A549 (cell line): ENCODE data around the gene CELF2. TPM values are rescaled to one million over a fixed set of nuclear protein-coding genes. Genes with fewer than 3 reads are reported as not detected.

Experiments
- ATAC-seq, 2 experiments: fragments of 200-7000 bp in 1 of 2; fragments of >200 bp in 1 of 2; cut with Nextera tagmentation in 1 of 2; cut with Tn5 transposase in 1 of 2; 3 replicates each; pipeline versions ENCODE4 v1.8.0 to v1.9.1; 2018 to 2020; ENCODE audit warnings: mild to moderate bottlenecking in 1 of 2, moderate library complexity in 1 of 2
- CTCF ChIA-PET: fragments of 300-600 bp; sonication (Branson Sonifier 250); formaldehyde crosslinking; extraction: SDS; loops from one replicate; lab custom pipeline; 2021; ENCODE audit warnings: antibody characterized with exemption, inconsistent platforms; lab: Yijun Ruan, JAX
- POLR2A ChIA-PET: fragments of 350-600 bp; formaldehyde crosslinking; extraction: SDS; loops from one replicate; lab custom pipeline; 2021; ENCODE audit warnings: antibody characterized with exemption, inconsistent platforms; lab: Yijun Ruan, JAX
- DNase-seq, 2 experiments: peaks; one replicate each; pipeline versions ENCODE4 v3.0.0 to v3.0.0-alpha.2; 2011 to 2016; ENCODE audit warnings: low read depth in 1 of 2, low spot score in 1 of 2
- FAIRE-seq: peaks from 2 replicates; lab custom pipeline; 2011; peaks lifted over from hg19 to GRCh38; lab: Jason Lieb, UNC
- H3K27ac ChIP-seq, 2 experiments: fragments of >200 bp; sonication (Bioruptor Twin); formaldehyde crosslinking; 3 replicates each; pipeline ENCODE4 v1.5.1; 2016 to 2017
- H3K4me1 ChIP-seq: fragments of >200 bp; sonication (Bioruptor Twin); formaldehyde crosslinking; 3 replicates; pipeline ENCODE4 v1.6.1; 2016
- H3K4me2 ChIP-seq: fragments of >200 bp; sonication (Bioruptor Twin); formaldehyde crosslinking; 3 replicates; pipeline ENCODE4 v1.6.1; 2016
- H3K4me3 ChIP-seq: fragments of >200 bp; sonication (Bioruptor Twin); formaldehyde crosslinking; 3 replicates; pipeline ENCODE4 v1.5.1; 2016
- H3K9me3 ChIP-seq: fragments of >200 bp; sonication (Bioruptor Twin); formaldehyde crosslinking; 3 replicates; pipeline ENCODE4 v1.6.1; 2016
- ATOH8 ChIP-seq: fragments of 250-450 bp; sonication (Bioruptor Pico); IDR thresholded peaks from 2 replicates; pipeline ENCODE4 v1.5.0; 2020; ENCODE audit warnings: low read depth, mild to moderate bottlenecking, moderate library complexity
- BHLHE40 ChIP-seq: IDR thresholded peaks from 2 replicates; pipeline ENCODE4 v1.6.1; 2012; ENCODE audit warnings: low read depth, low read length, inconsistent platforms
- CBX8 ChIP-seq: fragments of 200-600 bp; sonication (generic); IDR thresholded peaks from 2 replicates; pipeline ENCODE4 v1.6.1; 2016
- EHF ChIP-seq: fragments of 250-450 bp; sonication (Bioruptor Pico); IDR thresholded peaks from 2 replicates; pipeline ENCODE4 v1.5.0; 2020; ENCODE audit warnings: mild to moderate bottlenecking
- EP300 ChIP-seq, 2 experiments: fragments of >200 bp; sonication (Bioruptor Twin); formaldehyde crosslinking; IDR thresholded peaks; 2 replicates in 1 of 2; 3 replicates in 1 of 2; pipeline ENCODE4 v1.6.1; 2016 to 2017
- FOSB ChIP-seq: fragments of 250-450 bp; sonication (Bioruptor Pico); IDR thresholded peaks from 2 replicates; pipeline ENCODE4 v1.5.0; 2020; ENCODE audit warnings: mild to moderate bottlenecking, moderate library complexity
- FOSL2 ChIP-seq, 2 experiments: fragments of 450-650 bp in 1 of 2; fragments of >200 bp in 1 of 2; sonication (Bioruptor Twin) in 1 of 2; formaldehyde crosslinking; IDR thresholded peaks; 2 replicates each; pipeline versions ENCODE4 v1.5.0 to v1.6.1; 2016 to 2020; ENCODE audit warnings: mild to moderate bottlenecking in 1 of 2, moderate library complexity in 1 of 2
- FOXS1 ChIP-seq: fragments of 250-450 bp; sonication (Bioruptor Pico); IDR thresholded peaks from 2 replicates; pipeline ENCODE4 v1.5.0; 2020; ENCODE audit warnings: mild to moderate bottlenecking, moderate library complexity
- HMGXB4 ChIP-seq: fragments of 250-450 bp; sonication (Bioruptor Pico); IDR thresholded peaks from 2 replicates; pipeline ENCODE4 v1.5.0; 2021; ENCODE audit warnings: mild to moderate bottlenecking, moderate library complexity, borderline replicate concordance
- HOXB13 ChIP-seq: fragments of 250-450 bp; sonication (Bioruptor Pico); IDR thresholded peaks from 2 replicates; pipeline ENCODE4 v1.5.0; 2020; ENCODE audit warnings: low read depth, mild to moderate bottlenecking, moderate library complexity
- HOXB5 ChIP-seq: fragments of 250-450 bp; sonication (Bioruptor Pico); IDR thresholded peaks from 2 replicates; pipeline ENCODE4 v1.5.0; 2020; ENCODE audit warnings: mild to moderate bottlenecking, moderate library complexity
- JUNB ChIP-seq: fragments of >200 bp; sonication (Bioruptor Twin); formaldehyde crosslinking; IDR thresholded peaks from 2 replicates; pipeline ENCODE4 v1.6.1; 2016
- KDM1A ChIP-seq: fragments of 200-600 bp; sonication (generic); IDR thresholded peaks from 2 replicates; pipeline ENCODE4 v1.6.1; 2016; ENCODE audit warnings: low read depth, mild to moderate bottlenecking
- NR3C1 ChIP-seq: fragments of >200 bp; sonication (Bioruptor Twin); formaldehyde crosslinking; IDR thresholded peaks from 3 replicates; pipeline ENCODE4 v1.6.1; 2017
- PHF8 ChIP-seq: fragments of 200-600 bp; sonication (generic); IDR thresholded peaks from 2 replicates; pipeline ENCODE4 v1.6.1; 2016; ENCODE audit warnings: low read depth, mild to moderate bottlenecking, antibody characterized with exemption, moderate library complexity, borderline replicate concordance
- POLR2A ChIP-seq: IDR thresholded peaks from 2 replicates; pipeline ENCODE4 v1.6.1; 2012; ENCODE audit warnings: mild to moderate bottlenecking, low read length
- POLR2AphosphoS2 ChIP-seq: conservative IDR thresholded peaks from 2 replicates; pipeline ENCODE4 v1.6.1; 2012; ENCODE audit warnings: low read length, improper control_type of control experiment, inconsistent platforms
- RAD21 ChIP-seq, 2 experiments: fragments of >200 bp in 1 of 2; sonication (Bioruptor Twin) in 1 of 2; formaldehyde crosslinking in 1 of 2; IDR thresholded peaks in 1 of 2; conservative IDR thresholded peaks in 1 of 2; 2 replicates in 1 of 2; 3 replicates in 1 of 2; pipeline ENCODE4 v1.6.1; 2012 to 2018; ENCODE audit warnings: inconsistent platforms in 1 of 2
- RARB ChIP-seq: fragments of 250-450 bp; sonication (Bioruptor Pico); IDR thresholded peaks from 2 replicates; pipeline ENCODE4 v1.8.0; 2021; ENCODE audit warnings: mild to moderate bottlenecking, moderate library complexity
- RFX5 ChIP-seq: fragments of 450-650 bp; IDR thresholded peaks from 2 replicates; pipeline ENCODE4 v1.7.1; 2014; ENCODE audit warnings: antibody characterized with exemption, mild to moderate bottlenecking, moderate library complexity
- RNF2 ChIP-seq: fragments of 200-600 bp; sonication (generic); IDR thresholded peaks from 2 replicates; pipeline ENCODE4 v1.6.1; 2016; ENCODE audit warnings: low read depth, mild to moderate bottlenecking, antibody characterized with exemption, moderate library complexity, borderline replicate concordance
- SMC3 ChIP-seq: fragments of >200 bp; sonication (Bioruptor Twin); formaldehyde crosslinking; IDR thresholded peaks from 3 replicates; pipeline ENCODE4 v1.6.1; 2018; ENCODE audit warnings: inconsistent platforms
- SREBF2 ChIP-seq: fragments of 450-650 bp; IDR thresholded peaks from 2 replicates; pipeline ENCODE4 v1.6.1; 2014; ENCODE audit warnings: mild to moderate bottlenecking, moderate library complexity
- TFCP2L1 ChIP-seq: fragments of 250-450 bp; sonication (Bioruptor Pico); IDR thresholded peaks from 2 replicates; pipeline ENCODE4 v1.5.0; 2021; ENCODE audit warnings: mild to moderate bottlenecking
- ZC3H11A ChIP-seq: fragments of 450-650 bp; IDR thresholded peaks from 2 replicates; pipeline ENCODE4 v1.6.1; 2014; ENCODE audit warnings: antibody characterized with exemption, mild to moderate bottlenecking
- ZNF302 ChIP-seq: fragments of 250-450 bp; sonication (Bioruptor Pico); IDR thresholded peaks from 2 replicates; pipeline ENCODE4 v1.9.0; 2021; ENCODE audit warnings: inconsistent platforms, mild to moderate bottlenecking, moderate library complexity
- ZSCAN20 ChIP-seq: fragments of 250-450 bp; sonication (Bioruptor Pico); IDR thresholded peaks from 2 replicates; pipeline ENCODE4 v1.8.0; 2022; ENCODE audit warnings: mild to moderate bottlenecking, moderate library complexity
- WGBS: methylation state at CpG from one replicate; pipeline ENCODE4 v1.1.6; 2017; ENCODE audit errors: missing lambda C conversion rate; 5-methylcytosine and 5-hydroxymethylcytosine counted together
- polyA plus RNA-seq, 4 experiments: library from polyadenylated mRNA; depleted of rRNA in 3 of 4; stranded (reverse); fragments of >200 nt; fragmentation: RNase III in 1 of 4; extraction: RNeasy Plus Mini Kit Qiagen cat#74134 plus additional on column Dnase treatment in 1 of 4; gene quantifications; 2 replicates in 3 of 4; 3 replicates in 1 of 4; pipeline ENCODE4 v1.2.3, GENCODE V29; 2011 to 2017

CELF2 gene
- polyA plus RNA-seq, 2 of the 4 experiments (the other 2 are of a cell fraction) = 0.01 to 0.03 TPM

- TF ChIP-seq HMGXB4 (CRISPR knock-in tag) = no peak
- TF ChIP-seq RARB (CRISPR knock-in tag) = no peak
- TF ChIP-seq FOXS1 (CRISPR knock-in tag) = no peak
- TF ChIP-seq ZSCAN20 (CRISPR knock-in tag) = no peak
- TF ChIP-seq POLR2A = no peak
- TF ChIP-seq TFCP2L1 (CRISPR knock-in tag) = no peak
- TF ChIP-seq HOXB5 = no peak
- TF ChIP-seq SMC3 = no peak
Observed at GRCh38 chr10:10987111-10987510, 30.6 kb upstream of the CELF2 start (continued).

- no peak for TF ChIP-seq FOXS1 (CRISPR knock-in tag)
- no peak for TF ChIP-seq RAD21 (conservative IDR thresholded peaks at IDR 0.05 in 1 of 2, IDR thresholded peaks at IDR 0.05 in 1 of 2)
- no peak for TF ChIP-seq NR3C1
- no peak for TF ChIP-seq PHF8
- TF ChIP-seq POLR2AphosphoS2 = no peak
- TF ChIP-seq RFX5 = no peak
- ATAC-seq = no peak
- no peaks in the 10 kb centered on the region for H3K9me3 ChIP-seq
- no peak overlapping the region for H3K4me2 ChIP-seq
- no peak for DNase-seq
- POLR2A ChIA-PET = no interaction called here
- no peaks in the 10 kb centered on the region for H3K4me1 ChIP-seq
- H3K4me3 ChIP-seq = no peak overlapping the region
- no peak overlapping the region for H3K27ac ChIP-seq
- CTCF ChIA-PET = no interaction called here
- no peak for FAIRE-seq
Observed at GRCh38 chr10:10989669-10990068, 28.0 kb upstream of the CELF2 start.

- Histone ChIP-seq H3K9me3 (no peaks in the 10 kb centered on the region), H3K4me1 (no peaks in the 10 kb centered on the region), H3K27ac (no peak overlapping the region), H3K4me2 (no peak overlapping the region), H3K4me3 (no peak overlapping the region)
- no peak for FAIRE-seq
- ChIA-PET POLR2A (no interaction called here), CTCF (interaction anchor here (0.6 to 1.1 kb wide), 2 partner anchors 13 to 52 kb away, joined by 3 read pairs; no protein-coding TSS in a partner anchor)
- no peak for TF ChIP-seq HMGXB4 (CRISPR knock-in tag)
- no peak for TF ChIP-seq TFCP2L1 (CRISPR knock-in tag)
- TF ChIP-seq RFX5 = no peak
- no peak for TF ChIP-seq ZNF302 (CRISPR knock-in tag)
- TF ChIP-seq HOXB13 (CRISPR knock-in tag) = no peak
- TF ChIP-seq FOSL2 (IDR thresholded peaks at IDR 0.05) = no peak
- TF ChIP-seq FOSL2 (CRISPR knock-in tag; IDR thresholded peaks at IDR 0.05) = no peak
- TF ChIP-seq CBX8 = no peak
- TF ChIP-seq RARB (CRISPR knock-in tag) = no peak
- no peak for TF ChIP-seq RNF2
- no peak for TF ChIP-seq EP300 (IDR thresholded peaks at IDR 0.05)
- no peak for TF ChIP-seq ZC3H11A
- no peak for TF ChIP-seq KDM1A
- TF ChIP-seq JUNB = no peak
- TF ChIP-seq FOXS1 (CRISPR knock-in tag) = no peak
- TF ChIP-seq BHLHE40 = no peak
- TF ChIP-seq EHF (CRISPR knock-in tag) = no peak
- TF ChIP-seq ATOH8 = no peak
- TF ChIP-seq FOSB (CRISPR knock-in tag) = no peak
- no peak for TF ChIP-seq SREBF2
- WGBS = 0% methylated on average over 2 of the region's 2 CpGs
- ATAC-seq = no peak
- no peak for DNase-seq
Observed at GRCh38 chr10:10991144-10991543, 26.5 kb upstream of the CELF2 start.
